ENCODE results near the gene TSC22D4.
A peak's percentile ranks its signal among the peaks of the same experiment; 100 is the strongest.

The TSC22D4 gene

GRCh38 chr7:100477871-100478267 is 1.1 kb downstream of the TSC22D4 start:
- H3K4me3 ChIP-seq (ENCODE audit: low read depth, low read length) = peak overlapping the region; percentile 98
- TF ChIP-seq CTCF (IDR thresholded peaks at IDR 0.05; ENCODE audit: low read depth, low read length) = no peak
- no peak for TF ChIP-seq MYC (IDR thresholded peaks at IDR 0.05; ENCODE audit: low read depth, low read length)
- no peak for TF ChIP-seq MAX (IDR thresholded peaks at IDR 0.05; ENCODE audit: low read depth, low read length)
- TF ChIP-seq POLR2A (IDR thresholded peaks at IDR 0.05; ENCODE audit: extremely low read depth, insufficient read length) = no peak
- no peak for DNase-seq (ENCODE audit: low read depth)

GRCh38 chr7:100476903-100477870 is 1.8 kb downstream of the TSC22D4 start:
- H3K4me3 ChIP-seq (ENCODE audit: low read depth, low read length) = peak overlapping the region; percentile 98
- DNase-seq (ENCODE audit: low read depth) = peak; percentile 69
- TF ChIP-seq MYC (IDR thresholded peaks at IDR 0.05; ENCODE audit: low read depth, low read length) (peak; percentile 53; the same call in 1 of the 2 replicates), CTCF (IDR thresholded peaks at IDR 0.05; ENCODE audit: low read depth, low read length) (peak; percentile 59), MAX (IDR thresholded peaks at IDR 0.05; ENCODE audit: low read depth, low read length) (no peak), POLR2A (IDR thresholded peaks at IDR 0.05; ENCODE audit: extremely low read depth, insufficient read length) (no peak)

- peak; percentile 53 for DNase-seq (ENCODE audit: low read depth)
- peak overlapping the region; percentile 98 for H3K4me3 ChIP-seq (ENCODE audit: low read depth, low read length)
- TF ChIP-seq MYC (IDR thresholded peaks at IDR 0.05; ENCODE audit: low read depth, low read length) (no peak), POLR2A (IDR thresholded peaks at IDR 0.05; ENCODE audit: extremely low read depth, insufficient read length) (no peak), CTCF (IDR thresholded peaks at IDR 0.05; ENCODE audit: low read depth, low read length) (no peak), MAX (IDR thresholded peaks at IDR 0.05; ENCODE audit: low read depth, low read length) (no peak)
Observed at GRCh38 chr7:100476101-100476780, 2.8 kb downstream of the TSC22D4 start.

GRCh38 chr7:100475549-100475948 is 3.5 kb downstream of the TSC22D4 start:
- no peak for DNase-seq (ENCODE audit: low read depth)
- peak overlapping the region; percentile 98 for H3K4me3 ChIP-seq (ENCODE audit: low read depth, low read length)
- no peak for TF ChIP-seq POLR2A (IDR thresholded peaks at IDR 0.05; ENCODE audit: extremely low read depth, insufficient read length)
- no peak for TF ChIP-seq CTCF (IDR thresholded peaks at IDR 0.05; ENCODE audit: low read depth, low read length)

- H3K4me3 ChIP-seq (ENCODE audit: low read depth, low read length) = peak overlapping the region; percentile 6
- TF ChIP-seq CTCF (IDR thresholded peaks at IDR 0.05; ENCODE audit: low read depth, low read length) (no peak), MAX (IDR thresholded peaks at IDR 0.05; ENCODE audit: low read depth, low read length) (peak; percentile 30; the same call in 1 of the 2 replicates), POLR2A (IDR thresholded peaks at IDR 0.05; ENCODE audit: extremely low read depth, insufficient read length) (no peak), MYC (IDR thresholded peaks at IDR 0.05; ENCODE audit: low read depth, low read length) (no peak)
- peak; percentile 95 for DNase-seq (ENCODE audit: low read depth)
Observed at GRCh38 chr7:100472854-100473499, 6.0 kb downstream of the TSC22D4 start.
